ENCODE data around the gene UTP14A. TPM values are rescaled to one million over a fixed set of nuclear protein-coding genes. Genes with fewer than 3 reads are reported as not detected.
A peak's percentile ranks its signal among the peaks of the same experiment; 100 is the strongest.

UTP14A gene
- polyA plus RNA-seq, 1 of the 3 experiments (the other 2 are of a cell fraction): 25.4 TPM

GRCh38 chrX:129930941-129931410, 25.0 kb downstream of the UTP14A start:
- DNase-seq: peak; percentile 49

DNA sequence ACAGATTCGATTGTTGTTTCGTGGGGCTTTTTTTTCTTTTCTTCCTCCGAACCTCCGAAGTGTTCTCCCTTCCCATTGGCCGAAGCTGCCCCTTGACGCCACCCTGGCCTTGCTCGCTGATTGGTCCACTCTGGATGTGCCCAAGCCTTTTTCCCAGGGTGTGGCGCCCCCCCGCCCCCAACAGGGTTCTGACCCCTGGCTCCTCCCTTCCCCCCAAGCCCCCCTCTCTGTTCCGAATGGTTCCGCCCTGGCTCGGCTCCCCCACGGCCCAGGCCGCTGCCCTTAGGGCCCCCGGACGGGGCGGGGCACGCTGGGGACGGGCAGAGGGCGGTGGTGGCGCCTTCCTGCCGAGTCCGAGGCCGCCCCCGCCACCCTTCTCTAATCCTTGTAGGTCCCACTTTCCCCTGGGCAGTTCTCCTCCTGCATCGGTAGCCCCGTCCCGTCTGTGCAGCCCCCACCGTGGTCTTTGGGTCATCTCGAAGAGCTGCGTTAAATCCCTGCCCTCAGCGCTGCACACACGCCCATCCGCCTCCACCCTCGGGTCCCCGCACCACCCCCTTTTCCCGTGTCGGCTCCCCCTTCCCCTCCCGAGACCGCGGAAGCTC, 25.5 kb downstream of the UTP14A start:
- CTCF ChIA-PET: interaction anchor here (1.1 to 2.7 kb wide), 5 partner anchors 9 to 326 kb away, joined by 3 to 18 read pairs (median 4); no protein-coding TSS in a partner anchor
- H3K79me2 ChIP-seq (ENCODE audit: insufficient read depth): no peaks in the 10 kb centered on the region
- H3K4me2 ChIP-seq: peak overlapping the region; percentile 79; the same call in 1 of the 2 replicates
- peak; percentile 86 for DNase-seq
- H3K9ac ChIP-seq: peak overlapping the region; percentile 86
- peaks cover 19 to 23% of the 10 kb centered on the region in 2 experiments for H3K36me3 ChIP-seq (replicated peaks in 1 of 2; ENCODE audit: control insufficient read depth in 1 of 2, insufficient read depth in 2 of 2, low read length in 1 of 2)
- 7% methylated on average over 25 of the region's 41 CpGs for WGBS (ENCODE audit: low lambda C conversion rate)
- peaks cover 11% of the 10 kb centered on the region; the same call in 1 of the 2 replicates for H3K27me3 ChIP-seq (ENCODE audit: insufficient read depth)
- H3F3A ChIP-seq (replicated peaks; ENCODE audit: insufficient read depth): peaks cover 18% of the 10 kb centered on the region
- H4K20me1 ChIP-seq (ENCODE audit: insufficient read depth): no peaks in the 10 kb centered on the region
- H3K4me3 ChIP-seq (ENCODE audit: low read depth in 2 of 2, low read length in 1 of 2): peak overlapping the region; percentile 57 to 63
- no peaks in the 10 kb centered on the region for H3K9me2 ChIP-seq
- H3K4me1 ChIP-seq (ENCODE audit: control insufficient read depth in 1 of 2, insufficient read depth in 2 of 2, low read depth in 1 of 2, low read length in 1 of 2): no peaks in the 10 kb centered on the region; a peak in 1 of 4 replicates
- POLR2A ChIA-PET: interaction anchor here (0.6 to 1.4 kb wide), 7 partner anchors 8 to 119 kb away, joined by 3 to 9 read pairs (median 3); partner anchors contain the start of genes BCORL1 and UTP14A
- H2AFZ ChIP-seq (ENCODE audit: low read depth): peak overlapping the region; percentile 74; the same call in 1 of the 2 replicates
- no peaks in the 10 kb centered on the region for H3K9me3 ChIP-seq
- peak overlapping the region; percentile 77 to 87 for H3K27ac ChIP-seq (ENCODE audit: low read depth in 2 of 2, low read length in 1 of 2)
- TF ChIP-seq FOSL2 (IDR thresholded peaks at IDR 0.05; ENCODE audit: borderline replicate concordance, low read depth) (no peak), RXRA (IDR thresholded peaks at IDR 0.05; ENCODE audit: borderline replicate concordance, low read depth) (peak; percentile 57; the same call in 1 of the 2 replicates), MXI1 (IDR thresholded peaks at IDR 0.05; ENCODE audit: low read depth, low read length) (peak; percentile 18; the same call in 1 of the 2 replicates), SIN3A (IDR thresholded peaks at IDR 0.05; ENCODE audit: borderline replicate concordance, low read depth, low read length) (no peak), TEAD4 (IDR thresholded peaks at IDR 0.05; ENCODE audit: borderline replicate concordance, insufficient read depth) (no peak), EP300 (IDR thresholded peaks at IDR 0.05; ENCODE audit: borderline replicate concordance in 1 of 2, low read depth in 1 of 2, low read length in 1 of 2) (0 out of 4 replicates have a peak, but pooled peaks of 1 of the 2 experiments have one; percentile 6), RFX5 (IDR thresholded peaks at IDR 0.05; ENCODE audit: low read length) (peak; percentile 95), GABPA (IDR thresholded peaks at IDR 0.05; ENCODE audit: low read depth) (no peak), NFIC (IDR thresholded peaks at IDR 0.05; ENCODE audit: borderline replicate concordance) (0 out of 2 replicates have a peak, but pooled peaks have one; percentile 15)

More at GRCh38 chrX:129930941-129931410, 25.0 kb downstream of the UTP14A start:
- no peaks in the 10 kb centered on the region for H3K9me3 ChIP-seq
- H3K4me3 ChIP-seq (ENCODE audit: low read depth in 2 of 2, low read length in 1 of 2): peak overlapping the region; percentile 56 to 63
- peak overlapping the region; percentile 67 to 77 for H3K27ac ChIP-seq (ENCODE audit: low read depth in 2 of 2, low read length in 1 of 2)
- no peaks in the 10 kb centered on the region; a peak in 1 of 4 replicates for H3K4me1 ChIP-seq (ENCODE audit: control insufficient read depth in 1 of 2, insufficient read depth in 2 of 2, low read depth in 1 of 2, low read length in 1 of 2)
- H3K9ac ChIP-seq: peak overlapping the region; percentile 73; the same call in 1 of the 2 replicates
- ChIA-PET POLR2A (interaction anchor here (0.9 to 1.4 kb wide), 5 partner anchors 8 to 88 kb away, joined by 3 to 9 read pairs (median 3); partner anchors contain the start of gene BCORL1), CTCF (interaction anchor here (0.9 to 2.7 kb wide), 7 partner anchors 8 to 325 kb away, joined by 3 to 18 read pairs (median 4); no protein-coding TSS in a partner anchor)
- H3K36me3 ChIP-seq (replicated peaks in 1 of 2; ENCODE audit: control insufficient read depth in 1 of 2, insufficient read depth in 2 of 2, low read length in 1 of 2): peaks cover 24 to 28% of the 10 kb centered on the region in 2 experiments
- H2AFZ ChIP-seq (ENCODE audit: low read depth): peak overlapping the region; percentile 74; the same call in 1 of the 2 replicates
- no peak for TF ChIP-seq NRF1 (IDR thresholded peaks at IDR 0.05; ENCODE audit: low read depth, low read length)
- H3K27me3 ChIP-seq (ENCODE audit: insufficient read depth): peaks cover 10% of the 10 kb centered on the region; the same call in 1 of the 2 replicates
- H3K9me2 ChIP-seq: no peaks in the 10 kb centered on the region
- WGBS (ENCODE audit: low lambda C conversion rate): 33% methylated on average over 13 of the region's 13 CpGs
- H3F3A ChIP-seq (replicated peaks; ENCODE audit: insufficient read depth): peaks cover 23% of the 10 kb centered on the region
- H3K79me2 ChIP-seq (ENCODE audit: insufficient read depth): no peaks in the 10 kb centered on the region
- no peaks in the 10 kb centered on the region for H4K20me1 ChIP-seq (ENCODE audit: insufficient read depth)
- H3K4me2 ChIP-seq: peak overlapping the region; percentile 79; the same call in 1 of the 2 replicates
